GM12878 (cell line): ENCODE measurements around the gene MS4A6A. TPM values are rescaled to one million over a fixed set of nuclear protein-coding genes. Genes with fewer than 3 reads are reported as not detected.

Source experiments
- ATAC-seq: fragments of 200-7000 bp; cut with Tn5 transposase; 3 replicates; pipeline ENCODE4 v1.9.1; 2020; ENCODE audit warnings: mild to moderate bottlenecking, moderate library complexity
- BruUV-seq: library from RNA; stranded (reverse); fragments of 400-500 nt; replicated peaks from 2 replicates; lab custom pipeline; 2021; lab: Mats Ljungman, UMichigan
- CTCF ChIA-PET: fragments of 300-600 bp; sonication (Branson Sonifier 250); formaldehyde crosslinking; extraction: SDS; loops from one replicate; lab custom pipeline; 2021; ENCODE audit warnings: inconsistent platforms; lab: Yijun Ruan, JAX
- POLR2A ChIA-PET: fragments of 350-600 bp; formaldehyde crosslinking; extraction: SDS; loops from one replicate; lab custom pipeline; 2021; ENCODE audit warnings: inconsistent platforms; lab: Charles Lee
- RAD21 ChIA-PET: fragments of 300-600 bp; sonication (Branson Sonifier 250); formaldehyde crosslinking; loops from one replicate; lab custom pipeline; 2023; ENCODE audit warnings: antibody characterized with exemption; ENCODE audit not compliant: unreplicated experiment; lab: Charles Lee
- SMC1A ChIA-PET: fragments of 300-600 bp; sonication (Branson Sonifier 250); formaldehyde crosslinking; loops from one replicate; lab custom pipeline; 2023; ENCODE audit not compliant: unreplicated experiment, uncharacterized antibody; lab: Charles Lee
- DNase-seq: peaks from one replicate; pipeline ENCODE4 v3.0.0-alpha.2; 2011; ENCODE audit warnings: low read depth, low spot score
- FAIRE-seq: peaks from 3 replicates; lab custom pipeline; 2011; peaks lifted over from hg19 to GRCh38; lab: Jason Lieb, UNC
- H2AFZ ChIP-seq: 2 replicates; pipeline ENCODE4 v1.6.0; 2011; ENCODE audit warnings: low read depth, low read length, control low read depth; ENCODE audit not compliant: control insufficient read depth
- H3K27ac ChIP-seq: 2 replicates; pipeline ENCODE4 v1.5.1; 2011; ENCODE audit warnings: control low read depth; ENCODE audit not compliant: control insufficient read depth, insufficient read depth
- H3K27me3 ChIP-seq, 2 experiments: replicated peaks in 1 of 2; 2 replicates each; pipeline versions ENCODE4 v1.6.0 to v1.6.1; 2011; ENCODE audit warnings: low read length in 1 of 2; ENCODE audit not compliant: control insufficient read depth in 2 of 2, insufficient read depth in 2 of 2
- H3K36me3 ChIP-seq, 2 experiments: 2 replicates each; pipeline ENCODE4 v1.5.1; 2011; ENCODE audit warnings: low read length in 1 of 2; ENCODE audit not compliant: control insufficient read depth in 2 of 2, insufficient read depth in 2 of 2
- H3K4me1 ChIP-seq: 2 replicates; pipeline ENCODE4 v1.6.1; 2011; ENCODE audit warnings: mild to moderate bottlenecking, low read length, moderate library complexity, mixed read lengths; ENCODE audit not compliant: control insufficient read depth, insufficient read depth
- H3K4me2 ChIP-seq: 2 replicates; pipeline ENCODE4 v1.6.0; 2011; ENCODE audit warnings: control low read depth; ENCODE audit not compliant: control insufficient read depth, insufficient read depth
- H3K4me3 ChIP-seq: fragments of 200-600 bp; sonication (generic); 2 replicates; pipeline ENCODE4 v1.5.1; 2016
- H3K79me2 ChIP-seq: 2 replicates; pipeline ENCODE4 v1.6.0; 2011; ENCODE audit warnings: low read length; ENCODE audit not compliant: control insufficient read depth, insufficient read depth
- H3K9ac ChIP-seq: 2 replicates; pipeline ENCODE4 v1.8.0; 2011; ENCODE audit warnings: low read length, control low read depth, mixed read lengths; ENCODE audit not compliant: control insufficient read depth, insufficient read depth
- H3K9me3 ChIP-seq: replicated peaks from 3 replicates; pipeline ENCODE4 v1.5.1; 2011; ENCODE audit warnings: mild to moderate bottlenecking, low read length; ENCODE audit not compliant: control insufficient read depth, insufficient read depth
- H4K20me1 ChIP-seq: 2 replicates; pipeline ENCODE4 v1.6.0; 2011; ENCODE audit not compliant: control insufficient read depth, insufficient read depth
- RAD21 ChIP-seq: IDR thresholded peaks from 2 replicates; pipeline ENCODE4 v1.6.1; 2011; ENCODE audit warnings: mild to moderate bottlenecking, low read depth, low read length, moderate library complexity; ENCODE audit not compliant: insufficient read depth
- SIN3A ChIP-seq: IDR thresholded peaks from 2 replicates; pipeline ENCODE4 v1.6.1; 2012; ENCODE audit warnings: low read depth, low read length, improper control_type of control experiment
- SMAD1 ChIP-seq: fragments of 450-650 bp; IDR thresholded peaks from 2 replicates; pipeline ENCODE4 v1.6.1; 2018; ENCODE audit warnings: mild to moderate bottlenecking, low read depth; ENCODE audit not compliant: partially characterized antibody
- SREBF1 ChIP-seq: IDR thresholded peaks from 2 replicates; pipeline ENCODE4 v1.6.1; 2012; ENCODE audit warnings: mild to moderate bottlenecking, low read length
- ZNF274 ChIP-seq: IDR thresholded peaks from one replicate; pipeline ENCODE4 v1.8.0; 2011; ENCODE audit not compliant: insufficient read length, insufficient read depth
- WGBS: methylation state at CpG from one replicate; pipeline ENCODE4 v1.1.6; 2016; ENCODE audit warnings: low lambda C conversion rate; ENCODE audit not compliant: insufficient replicate concordance, insufficient coverage; ENCODE audit errors: missing lambda C conversion rate; 5-methylcytosine and 5-hydroxymethylcytosine counted together
- in situ Hi-C: fragments of 300-500 bp; cut with MboI; formaldehyde crosslinking; loops from 9 replicates; pipeline ENCODE4 v1.14.3; 2018; ENCODE audit warnings: mixed read lengths
- intact Hi-C: fragments of 100-400 bp; cut with micrococcal nuclease; formaldehyde crosslinking; loops from one replicate; pipeline ENCODE4 v1.14.2; 2022; ENCODE audit not compliant: unreplicated experiment
- polyA plus RNA-seq, 11 experiments: library from polyadenylated mRNA; depleted of rRNA in 4 of 11; unstranded in 6 of 11; stranded (reverse) in 5 of 11; fragments of >200 nt; fragmentation: Nextera tagmentation in 4 of 11; fragmentation: Illumina TruSeq in 1 of 11; extraction: Ambion mirVana in 4 of 11; extraction: Trizol in 1 of 11; gene quantifications; 1 replicate in 1 of 11; 2 replicates in 10 of 11; pipeline versions ENCODE4 v1.2.1 to v1.2.3, GENCODE V29; 2011 to 2016; ENCODE audit warnings: inconsistent platforms in 2 of 11, missing spikeins in 2 of 11, low read depth in 1 of 11
- total RNA-seq, 4 experiments: library from RNA; depleted of rRNA in 3 of 4; stranded (reverse); fragments of >200 nt in 3 of 4; fragmentation: Illumina TruSeq in 1 of 4; extraction: Trizol in 1 of 4; gene quantifications; 2 replicates each; pipeline versions ENCODE4 v1.2.1 to v1.2.3, GENCODE V29; 2013 to 2021
- TF ChIP-seq, protein P1 (sequence below): IDR thresholded peaks from 2 replicates; pipeline ENCODE4 v1.6.1; 2012; ENCODE audit warnings: mild to moderate bottlenecking, low read depth, low read length

Gene MS4A6A
- total and polyA plus RNA-seq, 10 of the 15 experiments (the other 5 are each of a cell fraction or from before 2014, with no cell fraction given) = 0.75 to 30.7 (median 9.0) TPM

DNA sequence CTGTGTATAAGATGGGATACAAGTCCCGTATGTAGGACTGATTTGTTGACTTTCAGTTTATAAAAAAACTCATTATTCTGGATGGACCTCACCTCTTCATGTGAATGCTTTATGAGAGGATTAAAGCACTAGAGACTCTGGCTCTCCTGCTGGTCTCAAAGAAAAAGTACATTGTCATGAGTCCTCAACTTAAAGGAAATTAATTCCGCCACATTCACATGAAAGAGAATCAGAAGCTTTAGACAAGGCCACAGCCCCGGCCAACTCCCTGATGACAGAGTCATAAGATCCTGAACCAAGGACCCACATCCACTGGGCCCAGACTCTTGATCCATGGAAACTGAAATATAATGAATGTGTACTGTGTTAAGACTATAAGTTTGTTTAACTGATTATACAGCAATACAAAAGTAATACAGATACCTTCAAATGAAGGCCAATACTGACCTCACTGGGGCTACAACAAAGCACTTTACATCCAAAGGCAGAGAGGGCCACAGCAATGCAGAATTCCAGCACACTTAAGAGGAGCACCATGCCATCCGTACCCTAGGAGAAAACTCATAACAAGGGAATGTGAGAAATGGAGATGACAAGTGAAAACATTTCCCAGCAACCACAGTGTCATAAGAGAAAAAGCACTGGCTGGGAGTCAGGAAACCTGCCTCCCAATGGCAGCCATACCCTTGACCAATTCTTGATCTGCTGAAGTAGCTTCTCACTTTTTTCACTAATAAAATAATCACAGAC is 25.4 kb upstream of the MS4A6A start:
- H3K79me2 ChIP-seq = no peaks in the 10 kb centered on the region
- H3K4me1 ChIP-seq = peaks cover 8% of the 10 kb centered on the region
- H3K9me3 ChIP-seq = no peaks in the 10 kb centered on the region; the same call in 2 of the 3 replicates
- no peaks in the 10 kb centered on the region for H3K27me3 ChIP-seq
- POLR2A ChIA-PET = no interaction called here
- no peak overlapping the region for H3K4me2 ChIP-seq
- no peak for FAIRE-seq
- 44% methylated on average over 4 of the region's 4 CpGs for WGBS
- intact Hi-C loops = loop anchor here (10.0 kb wide), 1 partner anchor 106 kb away; no protein-coding TSS in a partner anchor
- no peak overlapping the region for H3K27ac ChIP-seq
- H3K36me3 ChIP-seq = no peaks in the 10 kb centered on the region
- CTCF ChIA-PET = interaction anchor here (1.8 kb wide), 1 partner anchor 43 kb away, joined by 8 read pairs; no protein-coding TSS in a partner anchor
- no peak for ATAC-seq
- no TSS peak for BruUV-seq
- no peak overlapping the region for H3K4me3 ChIP-seq
- TF ChIP-seq SREBF1 (no peak), SIN3A (no peak), ZNF274 (no peak), RAD21 (no peak), SMAD1 (no peak)
- TF ChIP-seq, protein P1, sequence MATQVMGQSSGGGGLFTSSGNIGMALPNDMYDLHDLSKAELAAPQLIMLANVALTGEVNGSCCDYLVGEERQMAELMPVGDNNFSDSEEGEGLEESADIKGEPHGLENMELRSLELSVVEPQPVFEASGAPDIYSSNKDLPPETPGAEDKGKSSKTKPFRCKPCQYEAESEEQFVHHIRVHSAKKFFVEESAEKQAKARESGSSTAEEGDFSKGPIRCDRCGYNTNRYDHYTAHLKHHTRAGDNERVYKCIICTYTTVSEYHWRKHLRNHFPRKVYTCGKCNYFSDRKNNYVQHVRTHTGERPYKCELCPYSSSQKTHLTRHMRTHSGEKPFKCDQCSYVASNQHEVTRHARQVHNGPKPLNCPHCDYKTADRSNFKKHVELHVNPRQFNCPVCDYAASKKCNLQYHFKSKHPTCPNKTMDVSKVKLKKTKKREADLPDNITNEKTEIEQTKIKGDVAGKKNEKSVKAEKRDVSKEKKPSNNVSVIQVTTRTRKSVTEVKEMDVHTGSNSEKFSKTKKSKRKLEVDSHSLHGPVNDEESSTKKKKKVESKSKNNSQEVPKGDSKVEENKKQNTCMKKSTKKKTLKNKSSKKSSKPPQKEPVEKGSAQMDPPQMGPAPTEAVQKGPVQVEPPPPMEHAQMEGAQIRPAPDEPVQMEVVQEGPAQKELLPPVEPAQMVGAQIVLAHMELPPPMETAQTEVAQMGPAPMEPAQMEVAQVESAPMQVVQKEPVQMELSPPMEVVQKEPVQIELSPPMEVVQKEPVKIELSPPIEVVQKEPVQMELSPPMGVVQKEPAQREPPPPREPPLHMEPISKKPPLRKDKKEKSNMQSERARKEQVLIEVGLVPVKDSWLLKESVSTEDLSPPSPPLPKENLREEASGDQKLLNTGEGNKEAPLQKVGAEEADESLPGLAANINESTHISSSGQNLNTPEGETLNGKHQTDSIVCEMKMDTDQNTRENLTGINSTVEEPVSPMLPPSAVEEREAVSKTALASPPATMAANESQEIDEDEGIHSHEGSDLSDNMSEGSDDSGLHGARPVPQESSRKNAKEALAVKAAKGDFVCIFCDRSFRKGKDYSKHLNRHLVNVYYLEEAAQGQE = no peak
- H2AFZ ChIP-seq = no peak overlapping the region
- no peak for DNase-seq
- RAD21 ChIA-PET = interaction anchor here (1.0 kb wide), 1 partner anchor 43 kb away, joined by 3 read pairs; no protein-coding TSS in a partner anchor
- in situ Hi-C loops = no loop called here
- H4K20me1 ChIP-seq = no peaks in the 10 kb centered on the region
- SMC1A ChIA-PET = interaction anchor here (1.1 to 5.5 kb wide), 2 partner anchors 13 to 14 kb away, joined by 4 to 36 read pairs; no protein-coding TSS in a partner anchor
- H3K9ac ChIP-seq = no peak overlapping the region
